Stimulated activated CD4-positive, alpha-beta T cell treated with anti-CD3 and anti-CD28 coated beads, Interleukin-4, amount 100 ng/mL, for 24 hours (primary cell): Measurements from ENCODE around the gene BRINP3.

Experiments
- DNase-seq: peaks from one replicate; pipeline ENCODE4 v3.0.0-alpha.2; 2020

BRINP3 gene

GRCh38 chr1:190444464-190444863, 33.2 kb downstream of the BRINP3 start:
- no peak for DNase-seq

GRCh38 chr1:190439447-190439846, 38.2 kb downstream of the BRINP3 start:
- no peak for DNase-seq

- DNase-seq = no peak
These were observed 41.0 kb downstream of the BRINP3 start for GRCh38 chr1:190436615-190437014.

GRCh38 chr1:190429932-190430331, 47.7 kb downstream of the BRINP3 start:
- DNase-seq = no peak

GRCh38 chr1:190429141-190429540, 48.5 kb downstream of the BRINP3 start:
- DNase-seq = no peak

GRCh38 chr1:190416239-190416638, 61.4 kb downstream of the BRINP3 start:
- DNase-seq = no peak

- DNase-seq = no peak
These were observed 64.5 kb downstream of the BRINP3 start for GRCh38 chr1:190413142-190413541.

GRCh38 chr1:190403402-190403801, 74.3 kb downstream of the BRINP3 start:
- no peak for DNase-seq

GRCh38 chr1:190399233-190399632, 78.4 kb downstream of the BRINP3 start:
- no peak for DNase-seq

GRCh38 chr1:190391582-190391981, 86.1 kb downstream of the BRINP3 start:
- DNase-seq = no peak

- no peak for DNase-seq
These were observed 99.7 kb downstream of the BRINP3 start for GRCh38 chr1:190377991-190378390.

GRCh38 chr1:190377294-190377693, 100.4 kb downstream of the BRINP3 start:
- no peak for DNase-seq

- no peak for DNase-seq
These were observed 101.6 kb downstream of the BRINP3 start for GRCh38 chr1:190376044-190376443.

- DNase-seq = no peak
These were observed 103.8 kb downstream of the BRINP3 start for GRCh38 chr1:190373705-190374336.

- DNase-seq = no peak
These were observed 110.5 kb downstream of the BRINP3 start for GRCh38 chr1:190367200-190367599.

GRCh38 chr1:190365283-190365682, 112.4 kb downstream of the BRINP3 start:
- DNase-seq = no peak

- no peak for DNase-seq
These were observed 124.0 kb downstream of the BRINP3 start for GRCh38 chr1:190353538-190354101.

- no peak for DNase-seq
These were observed 133.2 kb downstream of the BRINP3 start for GRCh38 chr1:190344454-190344853.

GRCh38 chr1:190338829-190339228, 138.8 kb downstream of the BRINP3 start:
- DNase-seq = no peak

GRCh38 chr1:190328871-190329270, 148.8 kb downstream of the BRINP3 start:
- no peak for DNase-seq

GRCh38 chr1:190328361-190328760, 149.3 kb downstream of the BRINP3 start:
- DNase-seq = no peak

- no peak for DNase-seq
These were observed 150.4 kb downstream of the BRINP3 start for GRCh38 chr1:190327271-190327670.

- no peak for DNase-seq
These were observed 154.1 kb downstream of the BRINP3 start for GRCh38 chr1:190323530-190323929.

- no peak for DNase-seq
These were observed 155.4 kb downstream of the BRINP3 start for GRCh38 chr1:190322274-190322673.

GRCh38 chr1:190320952-190321351, 156.7 kb downstream of the BRINP3 start:
- DNase-seq = no peak
